Natural killer cell (primary cell): ENCODE results near the gene DMRT2. TPM values are rescaled to one million over a fixed set of nuclear protein-coding genes. Genes with fewer than 3 reads are reported as not detected.

Experiments used
- ATAC-seq, 3 donors: fragments of 150-1000 bp in 2 of 3; fragments of 200-7000 bp in 1 of 3; cut with Tn5 transposase; 1 replicate in 1 of 3; 2 replicates in 2 of 3; pipeline ENCODE4 v1.10.0; 2021; ENCODE audit warnings: mild to moderate bottlenecking in 2 of 3, moderate library complexity in 2 of 3
- DNase-seq, 2 donors: peaks; one replicate each; pipeline versions ENCODE4 v3.0.0 to v3.0.0-alpha.2; 2013 to 2021; ENCODE audit warnings: mixed read lengths in 1 of 2
- H3K27ac ChIP-seq: one replicate; pipeline ENCODE4 v1.5.1; 2013; ENCODE audit warnings: mild to moderate bottlenecking, low read length
- H3K27me3 ChIP-seq: one replicate; pipeline ENCODE4 v1.6.1; 2013; ENCODE audit warnings: low read length; ENCODE audit not compliant: control insufficient read depth, insufficient read depth
- H3K36me3 ChIP-seq: one replicate; pipeline ENCODE4 v1.6.1; 2013; ENCODE audit warnings: low read length; ENCODE audit not compliant: control insufficient read depth, insufficient read depth
- H3K4me1 ChIP-seq: one replicate; pipeline ENCODE4 v1.6.1; 2013; ENCODE audit warnings: low read length; ENCODE audit not compliant: control insufficient read depth, insufficient read depth
- H3K4me3 ChIP-seq: one replicate; pipeline ENCODE4 v1.5.1; 2013; ENCODE audit warnings: low read length
- H3K9me3 ChIP-seq: one replicate; pipeline ENCODE4 v1.6.1; 2013; ENCODE audit warnings: low read length; ENCODE audit not compliant: control insufficient read depth, insufficient read depth
- H3K27ac Mint-ChIP-seq, 2 donors: one replicate each; pipeline ENCODE4 v1.8.0; 2022; ENCODE audit warnings: mild to moderate bottlenecking in 2 of 2, mixed read lengths in 2 of 2, moderate library complexity in 1 of 2
- H3K27me3 Mint-ChIP-seq, 2 donors: one replicate each; pipeline ENCODE4 v1.8.0; 2022; ENCODE audit warnings: low read depth in 2 of 2, mixed read lengths in 2 of 2
- H3K36me3 Mint-ChIP-seq: one replicate; pipeline ENCODE4 v1.8.0; 2022; ENCODE audit warnings: mixed read lengths
- H3K4me1 Mint-ChIP-seq, 2 donors: one replicate each; pipeline ENCODE4 v1.8.0; 2022; ENCODE audit warnings: mixed read lengths in 2 of 2
- H3K4me3 Mint-ChIP-seq: one replicate; pipeline ENCODE4 v1.8.0; 2022; ENCODE audit warnings: mild to moderate bottlenecking, moderate library complexity, mixed read lengths
- H3K9me3 Mint-ChIP-seq, 2 donors: one replicate each; pipeline ENCODE4 v1.8.0; 2022; ENCODE audit warnings: mixed read lengths in 2 of 2
- CTCF ChIP-seq: fragments of 200-600 bp; IDR thresholded peaks from one replicate; pipeline ENCODE4 v1.8.0; 2022; ENCODE audit warnings: antibody characterized with exemption
- WGBS: methylation state at CpG from one replicate; pipeline ENCODE4 v1.1.7; 2013; ENCODE audit warnings: missing lambda C conversion rate; ENCODE audit not compliant: insufficient coverage; 5-methylcytosine and 5-hydroxymethylcytosine counted together
- intact Hi-C: fragments of 100-400 bp; cut with micrococcal nuclease; formaldehyde crosslinking; loops from one replicate; pipeline ENCODE4 v1.14.2; 2022
- total RNA-seq, 4 donors: library from RNA; stranded (reverse); fragments of 120-200 nt in 1 of 4; gene quantifications; one replicate each; pipeline versions ENCODE4 v1.2.3 to v1.2.4, GENCODE V29; 2013 to 2022

Gene DMRT2
- total RNA-seq, 3 donors from 2014 or later (not counting 1 experiment from before 2014, with no cell fraction given): not detected

- intact Hi-C loops: no loop called here
- no peak for TF ChIP-seq CTCF
- H3K36me3 Mint-ChIP-seq: no peaks in the 10 kb centered on the region
- Histone ChIP-seq H3K9me3 (no peaks in the 10 kb centered on the region), H3K36me3 (no peaks in the 10 kb centered on the region), H3K4me1 (no peaks in the 10 kb centered on the region), H3K27me3 (peaks cover 2% of the 10 kb centered on the region), H3K27ac (no peak overlapping the region), H3K4me3 (no peak overlapping the region)
- no peaks in the 10 kb centered on the region for H3K9me3 Mint-ChIP-seq
- no peaks in the 10 kb centered on the region for H3K4me1 Mint-ChIP-seq
- no peak for DNase-seq
- H3K27ac Mint-ChIP-seq: no peak overlapping the region
- no peak for ATAC-seq
- no peak overlapping the region for H3K4me3 Mint-ChIP-seq
- H3K27me3 Mint-ChIP-seq: peaks cover 11 to 21% of the 10 kb centered on the region in 2 donors
These were observed 23.9 kb upstream of the DMRT2 start for GRCh38 chr9:1026219-1026618.

- Mint-ChIP-seq H3K9me3 (no peaks in the 10 kb centered on the region), H3K27ac (no peak overlapping the region), H3K4me1 (no peaks in the 10 kb centered on the region), H3K36me3 (no peaks in the 10 kb centered on the region), H3K27me3 (peaks cover 7 to 28% of the 10 kb centered on the region in 2 donors), H3K4me3 (no peak overlapping the region)
- DNase-seq (no peak), ATAC-seq (no peak)
- 80% methylated on average over 8 of the region's 8 CpGs for WGBS
- TF ChIP-seq CTCF: no peak
- H3K4me1 ChIP-seq: no peaks in the 10 kb centered on the region
- no peaks in the 10 kb centered on the region for H3K9me3 ChIP-seq
- intact Hi-C loops: no loop called here
- no peak overlapping the region for H3K4me3 ChIP-seq
- no peak overlapping the region for H3K27ac ChIP-seq
- H3K27me3 ChIP-seq: peaks cover 2% of the 10 kb centered on the region
- H3K36me3 ChIP-seq: no peaks in the 10 kb centered on the region
These were observed 21.5 kb upstream of the DMRT2 start for GRCh38 chr9:1028501-1029190.

- intact Hi-C loops: no loop called here
- Histone ChIP-seq H3K4me1 (no peaks in the 10 kb centered on the region), H3K4me3 (no peak overlapping the region), H3K9me3 (no peaks in the 10 kb centered on the region), H3K27me3 (no peaks in the 10 kb centered on the region), H3K36me3 (no peaks in the 10 kb centered on the region), H3K27ac (no peak overlapping the region)
- DNase-seq (no peak), ATAC-seq (no peak)
- H3K36me3 Mint-ChIP-seq: no peaks in the 10 kb centered on the region
- TF ChIP-seq CTCF: no peak
- no peaks in the 10 kb centered on the region for H3K4me1 Mint-ChIP-seq
- no peaks in the 10 kb centered on the region for H3K9me3 Mint-ChIP-seq
- WGBS: 87% methylated on average over 14 of the region's 14 CpGs
- H3K4me3 Mint-ChIP-seq: no peak overlapping the region
- H3K27ac Mint-ChIP-seq: no peak overlapping the region
- peaks cover 19 to 28% of the 10 kb centered on the region in 2 donors for H3K27me3 Mint-ChIP-seq
These were observed 18.1 kb upstream of the DMRT2 start for GRCh38 chr9:1031951-1032601.

GRCh38 chr9:1034271-1034670, 15.9 kb upstream of the DMRT2 start:
- H3K4me3 Mint-ChIP-seq: no peak overlapping the region
- Histone ChIP-seq H3K27ac (no peak overlapping the region), H3K27me3 (peaks cover 4% of the 10 kb centered on the region), H3K9me3 (no peaks in the 10 kb centered on the region), H3K4me1 (no peaks in the 10 kb centered on the region), H3K36me3 (no peaks in the 10 kb centered on the region), H3K4me3 (no peak overlapping the region)
- 70% methylated on average over 2 of the region's 3 CpGs for WGBS
- no peak overlapping the region for H3K27ac Mint-ChIP-seq
- DNase-seq (no peak), ATAC-seq (no peak)
- no peak for TF ChIP-seq CTCF
- no peaks in the 10 kb centered on the region for H3K36me3 Mint-ChIP-seq
- H3K4me1 Mint-ChIP-seq: no peaks in the 10 kb centered on the region
- peaks cover 30 to 41% of the 10 kb centered on the region in 2 donors for H3K27me3 Mint-ChIP-seq
- intact Hi-C loops: no loop called here
- no peaks in the 10 kb centered on the region for H3K9me3 Mint-ChIP-seq
